NOMO-1 (cell line): Measurements from ENCODE around the gene DDX10.
"Not testable (repeated sequence)": the region's sequence is repeated elsewhere in the genome, so short reads cannot be mapped to it uniquely, and the experiment has no call there.

Experiments used
- DNase-seq, 2 experiments: peaks; one replicate each; lab custom pipeline; 2025; ENCODE audit not compliant: unreplicated experiment in 2 of 2; lab: John Stamatoyannopoulos, UW

The DDX10 gene

DNA sequence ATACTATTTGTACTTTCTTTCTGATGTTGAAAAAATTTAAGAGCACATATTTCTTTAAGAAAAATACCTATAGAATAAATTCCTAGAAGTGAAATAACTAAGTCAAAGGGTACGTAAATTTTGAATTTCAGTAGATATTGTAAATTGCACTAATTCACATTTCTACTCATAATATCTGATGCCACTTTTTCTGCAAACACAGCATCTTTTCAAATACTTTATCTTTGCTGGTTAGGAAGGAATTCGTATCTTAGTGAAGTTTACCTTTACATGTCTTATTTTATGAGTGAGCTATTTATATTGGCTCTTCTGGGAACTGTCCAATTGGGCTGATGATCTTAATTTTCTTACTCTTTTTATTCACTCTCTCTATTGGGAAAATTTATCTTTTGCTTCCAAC lies 148.2 kb downstream of the DDX10 start:
- no peak for DNase-seq

DNA sequence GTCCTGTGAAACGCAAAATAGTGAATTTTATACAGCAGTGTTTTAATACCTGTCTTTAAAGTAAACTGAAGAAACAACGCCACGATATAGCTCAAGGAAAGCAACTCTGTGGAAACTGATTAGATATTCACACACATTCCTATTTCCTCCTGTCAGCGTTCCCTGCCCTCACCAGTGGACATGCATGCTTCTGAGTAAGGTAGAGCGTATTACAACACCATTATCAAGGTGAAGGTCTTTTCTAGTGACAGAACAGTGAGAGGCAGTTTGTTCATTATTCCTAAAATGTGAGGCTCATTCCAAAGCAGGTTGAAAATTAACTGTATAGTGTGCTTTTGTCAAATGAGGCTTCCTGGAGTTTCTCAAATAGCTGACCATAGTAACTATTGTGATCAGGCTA lies 153.1 kb downstream of the DDX10 start:
- DNase-seq: no peak

DNA sequence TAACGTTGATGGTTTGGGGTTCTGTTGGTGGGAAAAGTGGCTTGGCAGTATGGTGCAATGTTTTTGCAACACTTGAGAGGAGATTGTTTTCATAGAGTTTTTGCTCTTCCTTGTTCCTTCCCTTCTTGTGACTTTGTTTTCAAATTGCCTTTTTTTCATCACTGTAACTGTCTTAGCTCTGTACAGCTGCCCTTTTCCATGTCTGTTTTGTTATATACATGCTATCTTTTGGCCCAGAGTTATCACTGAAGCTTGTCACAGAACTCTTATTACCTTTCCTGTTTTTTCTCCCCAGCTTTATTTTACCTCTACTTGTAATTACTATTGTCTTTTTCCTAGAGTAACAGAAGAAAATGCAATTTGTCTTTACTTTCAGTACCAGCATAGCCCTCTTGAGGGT lies 154.1 kb downstream of the DDX10 start:
- peak in 1 of 2 experiments; percentile 4 for DNase-seq

DNA sequence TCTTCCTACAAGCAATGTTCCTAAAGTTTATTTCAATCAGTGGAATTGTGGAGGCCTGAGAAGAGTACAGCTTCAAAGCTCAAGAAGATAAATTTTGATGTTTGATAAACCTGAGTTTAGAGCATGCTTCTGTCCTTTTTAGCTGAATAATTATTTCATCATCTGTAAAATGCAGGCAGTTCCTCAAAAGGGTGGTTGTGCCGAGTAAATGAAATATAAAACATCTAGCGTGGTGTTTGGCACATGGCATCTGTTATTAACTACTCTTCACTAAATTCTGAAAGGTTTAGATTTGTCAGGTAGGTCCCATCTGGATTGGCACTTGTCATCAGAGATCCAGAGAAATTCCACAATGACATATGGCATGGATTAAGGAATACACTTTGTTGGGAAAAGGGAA lies 155.1 kb downstream of the DDX10 start:
- peak; percentile 35 to 52 for DNase-seq

DNA sequence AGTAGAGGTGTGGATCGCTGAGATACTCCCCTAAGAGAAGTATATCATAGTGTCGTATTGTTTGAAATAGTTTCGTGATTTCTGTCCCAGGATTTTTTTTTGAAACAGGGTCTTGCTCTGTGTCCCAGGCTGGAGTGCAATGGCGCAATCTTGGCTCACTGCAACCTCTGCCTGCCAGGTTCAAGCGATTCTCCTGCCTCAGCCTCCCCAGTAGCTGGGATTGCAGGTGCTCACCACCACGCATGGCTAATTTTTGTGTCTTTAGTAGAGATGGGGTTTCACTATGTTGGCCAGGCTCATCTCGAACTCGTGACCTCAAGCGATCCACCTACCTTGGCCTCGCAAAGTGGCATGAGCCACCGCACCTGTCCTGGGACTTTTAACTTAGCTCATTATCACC lies 159.1 kb downstream of the DDX10 start:
- DNase-seq: not testable (repeated sequence)

DNA sequence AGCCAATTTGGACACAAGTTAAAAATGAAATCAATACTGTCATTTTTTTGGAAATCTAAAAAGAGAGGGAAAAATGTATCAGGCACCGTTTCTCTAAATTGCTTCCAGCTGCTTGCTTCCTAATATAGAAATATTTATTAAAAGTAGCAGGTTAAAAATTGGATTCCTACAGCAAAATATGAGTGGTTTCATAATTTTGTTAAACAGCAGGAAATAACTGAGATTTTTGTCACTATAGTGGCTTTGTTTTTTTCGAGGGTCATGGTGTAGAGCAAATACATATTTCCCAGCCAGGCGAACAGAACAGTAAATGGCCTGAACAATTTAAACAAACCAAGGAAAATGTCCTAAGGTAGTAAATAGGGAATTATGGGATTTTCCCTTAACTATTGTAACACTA lies 159.7 kb downstream of the DDX10 start:
- no peak for DNase-seq

DNA sequence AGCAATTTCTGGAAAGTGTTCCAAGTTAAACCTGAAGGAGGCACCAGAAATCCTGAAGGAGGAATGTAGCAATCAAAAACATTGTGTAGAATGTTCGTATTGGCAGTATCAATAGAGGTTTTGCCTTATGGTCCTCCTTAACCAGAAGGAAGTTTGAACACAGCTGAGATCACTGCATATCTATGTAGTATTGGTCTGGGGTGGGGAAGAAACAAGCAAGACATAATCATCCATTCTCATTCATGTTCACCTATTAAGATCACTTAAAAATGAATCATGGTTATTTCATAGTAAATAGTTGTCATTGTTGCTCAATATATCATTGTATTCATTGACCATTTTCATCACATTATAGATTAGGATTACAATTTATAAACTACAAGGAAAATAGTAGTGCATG lies 160.5 kb downstream of the DDX10 start:
- no peak for DNase-seq

DNA sequence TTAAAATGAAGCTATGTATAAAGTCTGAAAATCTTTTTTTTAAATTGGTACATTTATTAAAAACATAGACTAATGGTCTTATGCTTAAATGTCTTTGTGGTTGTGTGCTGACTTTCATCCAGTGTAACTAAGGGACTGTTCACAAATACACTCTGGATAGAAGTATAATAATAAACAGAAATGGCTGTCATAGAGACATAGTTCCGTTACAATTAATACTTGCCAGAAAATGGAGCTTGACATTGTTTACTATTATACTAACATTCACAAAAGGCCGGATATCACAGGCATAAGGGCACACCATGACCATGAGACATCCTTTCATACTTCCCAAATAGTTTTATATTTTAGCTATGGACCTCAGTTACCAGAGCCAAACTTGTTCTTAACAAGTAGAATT lies 161.3 kb downstream of the DDX10 start:
- DNase-seq: no peak

DNA sequence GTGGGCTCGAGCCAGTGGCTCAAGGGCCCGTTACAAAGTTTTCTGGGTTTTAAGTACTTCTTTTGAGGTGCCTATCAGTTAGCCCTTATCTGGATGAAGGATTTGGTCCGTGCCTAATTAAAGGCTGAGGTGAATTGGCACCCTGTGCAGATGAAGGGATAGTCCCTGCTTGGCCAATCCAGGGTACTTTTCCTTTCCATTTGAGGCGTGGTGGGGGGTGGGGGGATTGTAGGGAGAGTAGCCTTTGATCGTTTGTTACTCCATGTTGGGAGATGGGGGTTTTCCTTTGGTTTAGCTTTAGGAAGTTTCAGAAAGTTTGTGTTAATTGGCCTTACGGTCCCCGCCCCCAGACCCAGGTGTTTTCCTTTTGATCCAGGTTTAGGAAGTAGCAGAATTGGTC lies 170.8 kb downstream of the DDX10 start:
- no peak for DNase-seq

DNA sequence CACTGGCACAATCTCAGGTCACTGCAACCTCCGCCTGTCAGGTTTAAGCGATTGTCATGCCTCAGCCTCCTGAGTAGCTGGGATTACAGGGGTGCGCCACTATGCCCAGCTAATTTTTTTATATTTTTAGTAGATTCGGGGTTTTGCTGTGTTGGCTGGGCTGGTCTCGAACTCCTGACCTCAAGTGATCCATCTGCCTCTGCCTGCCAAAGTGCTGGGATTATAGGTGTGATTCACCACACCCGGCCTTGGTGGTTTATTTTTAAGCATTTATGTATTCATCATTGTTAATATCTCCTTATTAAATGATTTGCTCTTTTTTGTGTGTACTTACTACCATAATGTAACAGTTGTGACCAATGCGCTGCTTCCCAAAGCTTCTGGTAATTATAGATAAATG lies 171.7 kb downstream of the DDX10 start:
- no peak for DNase-seq

DNA sequence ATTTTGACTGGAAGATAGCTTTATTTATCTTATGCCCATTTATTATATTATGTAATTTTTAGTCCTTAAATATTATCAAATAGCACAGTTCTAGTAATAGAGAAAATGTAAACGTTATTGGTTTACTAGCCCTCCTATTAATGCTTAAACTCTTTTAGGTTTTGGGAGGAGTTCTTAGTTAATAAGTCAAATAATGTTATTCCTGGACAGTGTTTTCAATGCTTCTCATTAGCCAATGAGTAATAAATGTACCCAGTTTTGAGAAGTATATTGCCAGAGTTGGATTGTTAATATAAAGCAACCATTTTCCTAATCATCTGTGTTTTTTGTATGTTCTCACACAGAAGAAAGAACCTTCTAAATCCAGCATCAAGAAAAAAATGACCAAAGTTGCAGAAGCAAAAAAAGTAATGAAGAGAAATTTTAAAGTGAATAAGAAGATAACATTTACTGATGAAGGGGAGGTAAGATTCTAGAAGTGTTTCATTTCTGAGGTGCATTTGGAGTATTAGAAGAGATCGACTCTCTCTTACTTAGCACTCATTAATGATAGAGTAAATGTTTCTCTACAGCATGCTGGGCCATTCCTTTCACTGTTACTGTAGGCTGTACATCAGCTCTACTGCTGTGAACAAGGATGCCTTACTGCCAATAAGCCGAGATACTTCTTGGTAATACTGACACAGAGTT lies 173.4 kb downstream of the DDX10 start:
- no peak for DNase-seq

DNA sequence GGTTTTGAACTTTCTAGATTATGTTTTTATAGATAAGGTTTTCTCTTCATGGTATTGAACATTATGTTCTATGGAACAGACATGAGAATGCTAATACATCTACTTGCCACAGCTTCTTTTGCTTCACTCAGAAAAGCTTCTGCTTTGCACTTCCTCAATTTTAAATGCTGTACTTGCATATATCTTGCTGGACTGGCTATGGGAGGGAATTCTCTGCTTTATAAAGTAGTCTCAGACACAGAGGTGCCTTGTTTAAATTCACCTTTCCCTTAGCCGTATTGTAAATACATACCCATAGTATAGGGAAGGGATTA lies 173.9 kb downstream of the DDX10 start:
- DNase-seq: peak; percentile 13 to 43

DNA sequence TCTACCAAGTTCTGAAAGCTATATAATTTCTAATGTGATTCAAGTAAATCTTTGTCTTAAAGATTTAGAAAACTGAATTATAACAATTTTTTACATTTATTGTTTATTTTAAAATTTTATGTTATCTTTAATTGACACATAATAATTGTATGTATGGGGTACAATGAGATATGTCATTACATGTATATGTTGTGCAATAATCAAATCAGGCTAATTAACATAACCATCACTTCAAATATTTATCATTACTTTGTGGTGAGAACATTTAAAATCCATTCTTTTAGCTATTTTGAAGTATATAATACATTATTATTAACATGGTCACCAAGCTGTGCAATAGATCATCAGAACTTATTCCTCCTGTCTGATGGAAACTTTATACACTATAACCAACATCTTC lies 181.1 kb downstream of the DDX10 start:
- DNase-seq: no peak

DNA sequence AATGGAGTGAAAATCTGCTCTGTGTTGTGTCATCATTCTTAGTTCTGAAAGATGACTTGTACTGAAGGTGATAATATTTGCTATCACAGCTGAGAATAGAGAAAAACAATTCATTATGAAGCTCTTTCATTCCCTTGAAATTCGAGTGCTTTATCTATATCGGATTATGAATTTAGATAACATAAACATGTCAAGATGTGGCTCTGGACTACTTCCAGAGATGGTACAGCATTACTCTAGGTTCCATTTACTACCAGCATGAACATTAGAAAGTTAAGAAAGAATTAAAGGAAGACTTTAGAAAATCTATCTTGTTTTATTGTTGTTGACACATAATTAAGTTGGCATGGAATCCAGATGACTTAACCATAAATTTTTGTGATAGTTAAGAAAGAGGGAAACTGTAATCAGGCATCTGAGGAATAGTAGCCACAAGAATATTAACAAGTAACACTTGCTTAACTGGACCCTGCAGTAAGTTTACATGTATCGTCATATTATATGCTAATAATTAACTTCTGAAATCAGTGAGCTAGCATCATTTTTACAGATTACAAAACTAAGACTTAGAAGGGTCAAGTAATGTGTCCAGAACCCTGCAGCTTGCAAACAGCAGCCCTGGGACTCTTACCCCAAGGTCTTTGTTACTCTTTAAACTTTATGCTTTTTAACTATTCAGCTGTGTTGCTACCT lies 182.6 kb downstream of the DDX10 start:
- no peak for DNase-seq

DNA sequence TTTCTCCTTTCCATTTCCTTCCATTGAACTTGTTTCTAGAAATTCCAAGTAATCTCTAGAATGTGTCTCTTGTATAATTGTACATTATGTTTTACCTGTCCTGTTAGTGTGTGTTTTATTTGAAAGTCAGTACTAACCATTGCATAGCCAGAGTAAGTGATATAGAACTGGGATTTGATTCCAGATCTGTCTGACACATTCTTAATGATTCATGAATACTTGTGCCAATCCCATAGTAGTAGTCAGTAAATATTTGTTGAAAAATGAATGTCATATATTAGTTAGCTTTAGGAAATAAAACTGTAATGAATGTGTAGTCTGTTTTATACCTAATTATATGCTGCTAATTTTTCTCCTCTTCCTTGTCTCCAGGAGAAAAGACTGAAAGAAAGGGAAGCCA lies 186.9 kb downstream of the DDX10 start:
- no peak for DNase-seq

DNA sequence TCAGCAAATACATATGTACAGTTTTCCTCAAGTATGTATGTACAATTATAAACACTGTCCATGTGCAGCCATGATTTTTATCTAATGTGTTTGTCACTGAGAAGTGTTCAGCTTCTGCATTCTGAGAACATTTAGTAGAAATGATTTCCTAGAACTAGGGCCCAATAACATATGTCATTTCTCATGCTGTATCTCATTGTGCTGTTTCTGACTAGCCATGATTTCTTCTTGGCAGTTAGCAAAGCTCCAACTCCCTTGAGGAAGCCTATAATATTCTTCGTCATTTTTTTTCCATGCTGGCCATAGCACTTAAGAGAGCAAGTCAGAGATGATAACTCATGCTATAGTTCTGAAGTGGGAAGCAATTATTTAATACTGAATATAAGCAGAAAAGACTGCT lies 187.8 kb downstream of the DDX10 start:
- no peak for DNase-seq

DNA sequence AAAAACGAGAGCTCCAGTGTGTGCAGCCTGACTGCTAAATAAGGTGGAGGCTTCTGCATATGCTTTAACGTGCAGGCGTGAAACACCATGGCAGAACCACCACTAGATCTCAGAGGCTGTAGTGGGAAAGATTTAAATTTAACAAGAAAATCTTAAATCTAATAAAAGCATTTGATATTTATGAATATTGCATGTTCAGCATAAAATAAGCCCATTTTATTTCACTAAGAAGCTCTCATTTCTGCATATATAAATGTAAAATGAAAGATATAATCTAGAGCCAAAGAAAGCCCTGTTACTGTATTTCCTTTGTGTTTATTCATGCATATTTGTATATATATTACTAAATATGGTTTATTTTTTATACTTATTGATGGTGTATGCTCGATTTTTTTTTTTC lies 188.3 kb downstream of the DDX10 start:
- DNase-seq: no peak

DNA sequence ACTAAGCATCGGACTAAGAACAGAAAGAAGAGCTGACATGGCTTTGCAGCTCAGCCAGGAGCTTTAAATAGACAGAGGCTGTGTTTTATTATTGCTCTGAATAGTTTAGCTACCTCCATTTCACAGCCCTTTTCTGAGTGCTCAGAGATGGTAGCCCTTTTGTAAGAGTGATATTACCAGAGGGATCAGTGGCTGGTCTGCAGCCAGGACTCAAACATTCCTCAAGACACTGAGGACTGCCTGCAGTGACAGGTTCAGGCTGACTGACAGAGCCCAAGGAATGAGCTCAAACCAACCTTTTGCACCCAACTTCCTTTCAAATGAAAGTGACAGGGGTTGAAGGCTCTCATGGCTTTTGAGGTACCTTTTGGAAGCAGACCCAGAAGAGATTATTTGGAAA lies 189.0 kb downstream of the DDX10 start:
- DNase-seq: no peak

DNA sequence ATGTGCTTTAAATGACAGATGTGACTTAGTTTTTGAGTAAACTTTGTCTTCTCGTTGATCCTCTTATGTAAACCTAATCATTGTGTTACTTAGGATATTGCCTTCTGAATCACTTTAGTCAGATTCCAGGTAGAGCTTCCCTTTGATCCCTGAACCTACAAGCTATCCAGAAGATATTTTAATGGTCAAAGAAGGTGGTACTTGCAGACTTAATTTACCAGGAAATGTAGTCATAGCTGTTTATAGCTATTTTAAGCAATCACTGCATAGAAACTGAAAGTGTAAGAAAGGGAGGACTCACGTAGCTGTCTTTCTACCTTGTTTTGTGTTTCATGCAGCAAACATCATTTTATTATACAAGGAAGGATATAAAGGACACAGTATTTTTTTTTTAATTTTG lies 189.5 kb downstream of the DDX10 start:
- DNase-seq: peak; percentile 5 to 53

DNA sequence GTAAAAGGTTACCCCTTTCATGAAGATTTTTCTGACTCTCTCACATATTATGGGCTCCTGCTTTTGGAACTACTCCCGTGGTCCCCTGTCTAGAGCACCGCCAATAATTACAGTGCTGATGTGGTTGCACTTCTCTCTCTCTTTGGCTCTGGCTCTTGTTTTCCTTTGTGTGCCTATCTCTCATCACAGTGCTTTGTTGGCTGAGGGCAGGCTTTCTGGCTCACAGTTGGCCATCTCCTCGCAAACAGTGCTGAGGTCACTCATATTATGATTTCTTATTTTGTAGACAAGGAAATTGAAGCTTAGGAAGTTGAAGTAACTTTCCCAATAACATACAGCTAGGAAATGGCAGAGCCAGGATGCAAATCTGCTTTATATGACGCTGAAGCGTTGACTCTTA lies 192.5 kb downstream of the DDX10 start:
- no peak for DNase-seq

DNA sequence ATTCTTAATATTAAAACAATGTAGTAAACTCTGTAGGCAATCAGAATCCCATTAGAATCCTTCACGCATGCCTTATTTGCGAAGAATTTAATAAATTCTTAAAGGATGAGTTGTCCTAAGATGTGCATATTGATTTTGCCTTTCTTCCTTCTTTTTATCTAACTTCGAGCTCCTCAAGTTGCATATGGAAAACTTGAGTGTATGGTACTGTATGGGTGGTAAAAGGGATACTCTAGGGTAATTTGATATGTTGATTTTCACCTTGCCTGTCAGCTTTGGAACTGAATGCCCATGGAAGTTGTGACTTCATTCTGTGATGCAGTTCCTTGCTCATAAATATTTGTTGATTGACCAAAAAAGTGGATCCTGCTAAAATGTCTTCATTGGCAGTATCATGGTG lies 193.8 kb downstream of the DDX10 start:
- DNase-seq: no peak

DNA sequence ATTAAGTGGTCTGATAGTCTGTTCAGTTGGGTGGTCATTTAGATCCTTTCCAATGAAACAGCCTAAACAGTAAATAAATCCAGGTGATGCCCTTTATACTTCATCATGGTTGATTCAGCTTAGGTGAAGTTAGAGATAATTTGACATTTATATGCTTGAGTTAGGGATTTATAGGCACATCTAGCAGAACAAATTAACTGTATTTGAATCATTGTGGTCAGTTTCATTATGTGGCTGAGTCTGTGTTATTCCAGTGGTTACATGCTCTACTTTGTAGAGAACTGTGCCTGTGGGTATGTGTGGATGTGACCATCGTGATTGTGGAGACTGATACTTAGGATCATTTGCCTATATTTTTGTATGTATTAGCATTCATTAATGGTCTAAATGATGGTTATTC lies 194.6 kb downstream of the DDX10 start:
- no peak for DNase-seq

DNA sequence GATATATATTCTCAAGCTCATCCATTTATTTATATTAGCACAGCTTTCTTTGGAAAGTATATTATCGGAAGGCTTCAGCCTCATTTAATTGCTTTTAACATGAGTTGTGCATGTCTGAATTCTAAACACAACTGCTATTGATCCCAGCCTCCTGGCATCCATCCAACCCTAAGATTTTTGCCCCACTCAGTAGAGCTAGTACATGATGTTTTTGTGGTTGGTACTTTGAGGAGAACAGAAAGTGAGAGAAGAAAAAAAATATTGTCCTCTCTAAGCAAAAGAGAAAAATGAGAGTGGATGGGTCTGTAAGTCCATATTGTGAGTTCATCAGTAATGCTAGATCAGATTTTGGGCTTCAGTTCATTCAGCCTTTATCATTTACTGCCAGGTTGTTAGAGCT lies 198.7 kb downstream of the DDX10 start:
- DNase-seq: no peak
